ENCODE data around the gene DIAPH2. TPM values are rescaled to one million over a fixed set of nuclear protein-coding genes. Genes with fewer than 3 reads are reported as not detected.

The DIAPH2 gene
- total and polyA plus RNA-seq, 2 of the 13 experiments (the other 11 are each of a cell fraction or from before 2014, with no cell fraction given): 2.1 to 8.5 TPM

DNA sequence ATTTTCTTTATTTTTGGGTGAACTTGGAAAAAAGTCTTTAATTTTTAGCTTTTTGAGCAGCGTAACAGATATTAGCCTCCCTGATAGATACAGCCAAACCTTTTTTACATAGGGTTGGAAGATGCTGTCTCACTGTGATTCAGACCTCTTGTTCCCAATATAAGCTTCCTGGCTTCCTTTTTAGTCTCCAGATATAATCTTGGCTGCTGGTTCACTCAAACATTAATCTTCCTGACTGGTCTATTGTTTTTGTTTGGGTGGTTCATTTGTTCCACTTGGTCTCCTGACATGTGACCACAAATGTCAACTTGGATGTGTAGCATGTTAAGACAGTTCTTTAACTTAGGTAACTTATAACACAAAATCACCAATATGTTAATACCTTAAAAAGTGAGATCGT, 222.1 kb downstream of the DIAPH2 start (continued):
- no peak for TF ChIP-seq ZNF12 (CRISPR knock-in tag; IDR thresholded peaks at IDR 0.05)
- TF ChIP-seq ZSCAN20 (CRISPR knock-in tag; IDR thresholded peaks at IDR 0.05; ENCODE audit: borderline replicate concordance): no peak
- no peak for TF ChIP-seq ZFP36 (IDR thresholded peaks at IDR 0.05; ENCODE audit: borderline replicate concordance, low read depth, low read length, partially characterized antibody)
- TF ChIP-seq, protein P1, sequence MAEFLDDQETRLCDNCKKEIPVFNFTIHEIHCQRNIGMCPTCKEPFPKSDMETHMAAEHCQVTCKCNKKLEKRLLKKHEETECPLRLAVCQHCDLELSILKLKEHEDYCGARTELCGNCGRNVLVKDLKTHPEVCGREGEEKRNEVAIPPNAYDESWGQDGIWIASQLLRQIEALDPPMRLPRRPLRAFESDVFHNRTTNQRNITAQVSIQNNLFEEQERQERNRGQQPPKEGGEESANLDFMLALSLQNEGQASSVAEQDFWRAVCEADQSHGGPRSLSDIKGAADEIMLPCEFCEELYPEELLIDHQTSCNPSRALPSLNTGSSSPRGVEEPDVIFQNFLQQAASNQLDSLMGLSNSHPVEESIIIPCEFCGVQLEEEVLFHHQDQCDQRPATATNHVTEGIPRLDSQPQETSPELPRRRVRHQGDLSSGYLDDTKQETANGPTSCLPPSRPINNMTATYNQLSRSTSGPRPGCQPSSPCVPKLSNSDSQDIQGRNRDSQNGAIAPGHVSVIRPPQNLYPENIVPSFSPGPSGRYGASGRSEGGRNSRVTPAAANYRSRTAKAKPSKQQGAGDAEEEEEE (CRISPR knock-in tag; IDR thresholded peaks at IDR 0.05; ENCODE audit: borderline replicate concordance): no peak
- TF ChIP-seq, protein P2, sequence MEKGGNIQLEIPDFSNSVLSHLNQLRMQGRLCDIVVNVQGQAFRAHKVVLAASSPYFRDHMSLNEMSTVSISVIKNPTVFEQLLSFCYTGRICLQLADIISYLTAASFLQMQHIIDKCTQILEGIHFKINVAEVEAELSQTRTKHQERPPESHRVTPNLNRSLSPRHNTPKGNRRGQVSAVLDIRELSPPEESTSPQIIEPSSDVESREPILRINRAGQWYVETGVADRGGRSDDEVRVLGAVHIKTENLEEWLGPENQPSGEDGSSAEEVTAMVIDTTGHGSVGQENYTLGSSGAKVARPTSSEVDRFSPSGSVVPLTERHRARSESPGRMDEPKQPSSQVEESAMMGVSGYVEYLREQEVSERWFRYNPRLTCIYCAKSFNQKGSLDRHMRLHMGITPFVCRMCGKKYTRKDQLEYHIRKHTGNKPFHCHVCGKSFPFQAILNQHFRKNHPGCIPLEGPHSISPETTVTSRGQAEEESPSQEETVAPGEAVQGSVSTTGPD (CRISPR knock-in tag; IDR thresholded peaks at IDR 0.05): no peak
- TF ChIP-seq, protein P3, sequence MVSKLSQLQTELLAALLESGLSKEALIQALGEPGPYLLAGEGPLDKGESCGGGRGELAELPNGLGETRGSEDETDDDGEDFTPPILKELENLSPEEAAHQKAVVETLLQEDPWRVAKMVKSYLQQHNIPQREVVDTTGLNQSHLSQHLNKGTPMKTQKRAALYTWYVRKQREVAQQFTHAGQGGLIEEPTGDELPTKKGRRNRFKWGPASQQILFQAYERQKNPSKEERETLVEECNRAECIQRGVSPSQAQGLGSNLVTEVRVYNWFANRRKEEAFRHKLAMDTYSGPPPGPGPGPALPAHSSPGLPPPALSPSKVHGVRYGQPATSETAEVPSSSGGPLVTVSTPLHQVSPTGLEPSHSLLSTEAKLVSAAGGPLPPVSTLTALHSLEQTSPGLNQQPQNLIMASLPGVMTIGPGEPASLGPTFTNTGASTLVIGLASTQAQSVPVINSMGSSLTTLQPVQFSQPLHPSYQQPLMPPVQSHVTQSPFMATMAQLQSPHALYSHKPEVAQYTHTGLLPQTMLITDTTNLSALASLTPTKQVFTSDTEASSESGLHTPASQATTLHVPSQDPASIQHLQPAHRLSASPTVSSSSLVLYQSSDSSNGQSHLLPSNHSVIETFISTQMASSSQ (IDR thresholded peaks at IDR 0.05; ENCODE audit: low read depth): no peak
- TF ChIP-seq, protein P3 (CRISPR knock-in tag; IDR thresholded peaks at IDR 0.05; ENCODE audit: borderline replicate concordance): no peak

Measured in HepG2 (cell line).